HL-60 (cell line): Measurements from ENCODE around the gene SLC35A3.

ENCODE experiments used
- CTCF ChIP-seq: IDR thresholded peaks from one replicate; pipeline ENCODE4 v1.5.1; 2011; ENCODE audit warnings: low read length, control low read depth, inconsistent platforms; ENCODE audit not compliant: insufficient read depth
- POLR2AphosphoS5 ChIP-seq: IDR thresholded peaks from 2 replicates; pipeline ENCODE4 v1.6.1; 2012; ENCODE audit warnings: low read depth
- TF ChIP-seq, protein P1 (sequence below): IDR thresholded peaks from 2 replicates; pipeline ENCODE4 v1.6.1; 2012; ENCODE audit warnings: low read depth; ENCODE audit not compliant: insufficient replicate concordance

- TF ChIP-seq CTCF, result no peak
- no peak for TF ChIP-seq POLR2AphosphoS5
- TF ChIP-seq, protein P1, sequence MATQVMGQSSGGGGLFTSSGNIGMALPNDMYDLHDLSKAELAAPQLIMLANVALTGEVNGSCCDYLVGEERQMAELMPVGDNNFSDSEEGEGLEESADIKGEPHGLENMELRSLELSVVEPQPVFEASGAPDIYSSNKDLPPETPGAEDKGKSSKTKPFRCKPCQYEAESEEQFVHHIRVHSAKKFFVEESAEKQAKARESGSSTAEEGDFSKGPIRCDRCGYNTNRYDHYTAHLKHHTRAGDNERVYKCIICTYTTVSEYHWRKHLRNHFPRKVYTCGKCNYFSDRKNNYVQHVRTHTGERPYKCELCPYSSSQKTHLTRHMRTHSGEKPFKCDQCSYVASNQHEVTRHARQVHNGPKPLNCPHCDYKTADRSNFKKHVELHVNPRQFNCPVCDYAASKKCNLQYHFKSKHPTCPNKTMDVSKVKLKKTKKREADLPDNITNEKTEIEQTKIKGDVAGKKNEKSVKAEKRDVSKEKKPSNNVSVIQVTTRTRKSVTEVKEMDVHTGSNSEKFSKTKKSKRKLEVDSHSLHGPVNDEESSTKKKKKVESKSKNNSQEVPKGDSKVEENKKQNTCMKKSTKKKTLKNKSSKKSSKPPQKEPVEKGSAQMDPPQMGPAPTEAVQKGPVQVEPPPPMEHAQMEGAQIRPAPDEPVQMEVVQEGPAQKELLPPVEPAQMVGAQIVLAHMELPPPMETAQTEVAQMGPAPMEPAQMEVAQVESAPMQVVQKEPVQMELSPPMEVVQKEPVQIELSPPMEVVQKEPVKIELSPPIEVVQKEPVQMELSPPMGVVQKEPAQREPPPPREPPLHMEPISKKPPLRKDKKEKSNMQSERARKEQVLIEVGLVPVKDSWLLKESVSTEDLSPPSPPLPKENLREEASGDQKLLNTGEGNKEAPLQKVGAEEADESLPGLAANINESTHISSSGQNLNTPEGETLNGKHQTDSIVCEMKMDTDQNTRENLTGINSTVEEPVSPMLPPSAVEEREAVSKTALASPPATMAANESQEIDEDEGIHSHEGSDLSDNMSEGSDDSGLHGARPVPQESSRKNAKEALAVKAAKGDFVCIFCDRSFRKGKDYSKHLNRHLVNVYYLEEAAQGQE, result no peak
These were observed 18.5 kb downstream of the SLC35A3 start for GRCh38 chr1:99988210-99988765.
